CD4-positive, alpha-beta T cell treated with Interleukin-17A for 4 hours (primary cell): ENCODE data around the gene FRMPD1.
"Not testable (repeated sequence)": the region's sequence is repeated elsewhere in the genome, so short reads cannot be mapped to it uniquely, and the experiment has no call there.

Source experiments
- DNase-seq: peaks from one replicate; pipeline ENCODE4 v3.0.0-alpha.2; 2020; ENCODE audit warnings: mixed read lengths

FRMPD1 gene

GRCh38 chr9:37740631-37741328 lies 90.0 kb downstream of the FRMPD1 start:
- DNase-seq = no peak

- DNase-seq = no peak
Observed at GRCh38 chr9:37745970-37746369, 95.2 kb downstream of the FRMPD1 start.

- DNase-seq = no peak
Observed at GRCh38 chr9:37746448-37747270, 95.9 kb downstream of the FRMPD1 start.

DNA sequence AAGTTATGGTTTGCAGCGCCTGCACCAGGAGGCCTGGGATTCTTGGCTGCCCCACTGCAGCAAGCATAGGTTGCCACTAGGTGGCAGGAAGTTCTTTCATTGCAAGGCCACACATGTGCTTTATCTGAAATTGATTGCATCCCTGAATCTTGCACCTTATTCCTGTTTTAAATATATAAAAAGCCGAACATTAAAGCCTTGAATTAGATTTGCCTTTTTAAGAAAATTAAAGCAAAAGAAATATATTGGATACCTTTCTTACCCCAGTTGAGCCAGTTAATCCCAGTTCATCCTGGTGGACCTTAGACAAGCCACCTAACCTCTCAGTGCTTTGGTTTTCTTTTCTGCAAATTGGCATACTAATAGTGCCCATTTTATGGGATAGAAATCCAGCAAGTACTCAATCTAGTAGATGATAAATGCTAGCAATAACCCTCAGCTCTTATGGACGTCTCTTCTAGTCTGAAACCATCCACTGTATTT lies 96.6 kb downstream of the FRMPD1 start:
- peak; percentile 66 for DNase-seq

DNA sequence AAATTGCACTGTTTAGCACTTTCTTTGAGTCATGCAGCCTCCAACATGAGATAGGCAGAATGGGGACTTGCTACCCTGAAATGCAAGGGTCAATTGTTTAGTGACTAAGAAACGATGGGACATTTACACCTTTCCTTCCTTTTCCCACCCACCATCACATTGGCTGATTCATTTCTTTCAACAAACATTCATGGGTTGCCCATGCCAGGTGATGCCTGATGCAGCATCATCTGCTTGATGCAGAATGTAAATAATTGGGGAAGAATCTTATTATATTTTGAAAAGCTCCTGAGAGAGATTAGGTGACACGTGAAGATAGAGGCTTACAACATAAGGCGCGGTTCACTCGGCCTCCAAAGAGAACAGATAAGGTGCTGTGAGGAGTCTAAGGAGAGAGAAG lies 98.4 kb downstream of the FRMPD1 start:
- no peak for DNase-seq

- DNase-seq = no peak
Observed at GRCh38 chr9:37751186-37751585, 100.4 kb downstream of the FRMPD1 start.

DNA sequence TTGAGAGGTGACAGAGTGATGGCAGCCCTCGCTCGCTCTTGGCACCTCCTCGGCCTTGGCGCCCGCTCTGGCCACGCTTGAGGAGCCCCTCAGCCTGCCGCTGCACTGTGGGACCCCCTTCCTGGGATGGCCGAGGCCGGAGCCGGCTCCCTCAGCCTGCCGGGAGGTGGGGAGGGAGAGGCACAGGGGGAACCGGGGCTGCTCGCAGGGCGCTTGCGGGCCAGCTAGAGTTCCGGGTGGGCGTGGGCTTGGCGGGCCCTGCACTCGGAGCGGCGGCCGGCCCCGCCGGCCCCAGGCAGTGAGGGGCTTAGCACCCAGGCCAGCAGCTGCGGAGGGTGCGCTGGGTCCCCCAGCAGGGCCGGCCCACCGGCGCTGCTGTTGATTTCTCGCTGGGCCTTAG lies 101.0 kb downstream of the FRMPD1 start:
- not testable (repeated sequence) for DNase-seq

DNA sequence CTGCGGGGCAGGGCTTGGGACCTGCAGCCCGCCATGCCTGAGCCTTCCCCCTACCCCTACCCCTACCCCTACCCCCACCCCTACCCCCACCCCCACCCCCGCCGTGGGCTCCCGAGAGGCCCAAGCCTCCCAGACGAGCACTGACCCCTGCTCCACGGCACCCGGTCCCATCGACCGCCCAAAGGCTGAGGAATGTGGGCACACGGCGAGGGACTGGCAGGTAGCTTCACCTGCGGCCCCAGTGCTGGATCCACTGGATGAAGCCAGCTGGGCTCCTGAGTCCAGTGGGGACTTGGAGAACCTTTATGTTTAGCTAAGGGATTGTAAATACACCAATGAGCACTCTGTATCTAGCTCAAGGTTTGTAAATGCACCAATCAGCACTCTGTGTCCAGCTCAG lies 101.4 kb downstream of the FRMPD1 start:
- not testable (repeated sequence) for DNase-seq

GRCh38 chr9:37752642-37753488 lies 102.1 kb downstream of the FRMPD1 start:
- no peak for DNase-seq

DNA sequence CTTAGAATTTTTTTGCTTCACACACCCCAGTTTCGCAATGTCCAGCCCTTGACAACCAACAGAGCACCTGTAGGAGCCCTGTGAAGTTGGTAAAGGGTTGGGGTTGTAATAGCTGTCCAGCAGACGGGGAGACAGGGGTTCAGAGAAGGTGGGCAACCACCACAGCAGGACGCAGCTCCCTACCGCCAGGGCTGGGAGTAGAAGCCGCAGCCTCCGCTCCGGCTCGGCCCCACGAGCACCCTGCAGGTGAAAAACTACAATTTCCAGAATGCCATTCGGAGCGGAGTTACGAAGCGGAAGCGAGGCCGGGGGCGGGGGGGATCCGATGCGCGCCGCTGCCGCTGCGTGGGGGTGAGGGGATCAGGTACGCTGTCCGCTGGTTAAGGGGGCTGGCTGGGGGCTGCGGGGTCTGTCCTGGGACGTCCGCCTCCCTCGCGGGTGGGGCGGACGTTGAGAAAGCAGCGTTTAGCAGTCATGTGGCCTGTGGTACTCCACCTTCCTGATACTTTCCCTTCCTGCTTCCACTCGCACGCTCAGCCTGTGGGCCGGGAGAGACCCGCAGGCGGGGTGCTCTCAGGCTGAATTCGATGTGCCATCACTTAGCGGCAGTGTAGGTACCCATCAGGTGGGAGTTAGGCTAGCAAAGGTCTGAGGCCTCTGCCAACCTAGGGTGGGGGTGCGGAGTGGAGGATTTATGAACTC lies 102.9 kb downstream of the FRMPD1 start, which contains the start of gene TRMT10B:
Gene TRMT10B (plus strand): TSS at position 317 of the 702 bp plus-strand sequence. CDS start 8,127 bp downstream, outside the sequence.
- peak; percentile 80 for DNase-seq

DNA sequence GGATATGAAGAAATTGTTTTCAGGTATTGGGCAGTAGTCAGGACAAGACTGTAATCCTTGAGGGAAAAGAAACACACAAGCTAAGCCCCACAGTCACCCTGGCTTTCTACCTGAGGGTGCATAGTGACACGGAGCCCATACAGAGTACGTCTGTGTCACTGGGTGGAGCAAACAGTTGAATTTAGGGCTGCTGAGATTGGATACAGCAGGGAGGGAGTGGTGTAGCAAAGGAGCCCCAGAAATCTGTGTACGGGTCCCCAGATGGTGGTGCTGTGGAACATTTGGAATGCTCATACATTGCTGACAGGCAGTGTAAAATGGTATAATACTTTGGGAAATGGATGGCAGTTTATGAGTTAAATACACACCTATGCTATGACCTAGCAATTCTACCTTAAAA lies 108.0 kb downstream of the FRMPD1 start:
- DNase-seq = no peak

DNA sequence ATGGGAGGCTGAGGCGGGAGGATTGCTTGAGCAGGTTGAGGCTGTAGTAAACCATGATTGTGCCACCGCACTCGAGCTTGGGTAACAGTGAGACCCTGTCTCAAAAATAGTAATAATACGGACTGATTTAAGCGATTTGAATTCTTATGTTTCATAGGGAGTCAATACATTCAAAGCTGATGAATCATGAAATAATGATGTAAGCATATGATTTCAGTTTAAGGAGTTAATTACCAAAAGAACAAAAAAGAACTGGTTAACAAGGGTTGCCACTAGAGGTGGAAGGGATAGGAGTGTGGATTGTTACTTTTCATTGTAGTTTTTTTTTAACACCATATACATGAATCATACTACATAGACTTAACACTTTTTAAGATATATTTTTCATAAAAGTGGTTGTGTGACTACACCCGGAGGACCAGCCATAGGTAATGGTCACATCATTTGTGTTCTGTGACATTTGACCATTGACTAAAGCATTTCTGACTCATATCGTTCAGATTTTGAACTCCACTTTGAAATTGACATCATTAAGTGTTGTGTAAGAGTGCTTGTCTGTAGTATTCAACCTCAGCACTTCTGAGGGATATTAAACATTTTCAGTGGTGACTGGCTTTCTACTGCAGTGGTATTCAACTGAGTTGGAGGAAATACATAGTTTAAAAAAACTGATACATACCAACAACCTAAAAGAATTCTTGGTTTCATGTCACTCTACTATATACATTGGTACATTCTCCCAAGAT lies 109.8 kb downstream of the FRMPD1 start:
- DNase-seq = no peak

- no peak for DNase-seq
Observed at GRCh38 chr9:37761511-37761910, 110.8 kb downstream of the FRMPD1 start.

GRCh38 chr9:37765263-37765662 lies 114.5 kb downstream of the FRMPD1 start:
- not testable (repeated sequence) for DNase-seq

DNA sequence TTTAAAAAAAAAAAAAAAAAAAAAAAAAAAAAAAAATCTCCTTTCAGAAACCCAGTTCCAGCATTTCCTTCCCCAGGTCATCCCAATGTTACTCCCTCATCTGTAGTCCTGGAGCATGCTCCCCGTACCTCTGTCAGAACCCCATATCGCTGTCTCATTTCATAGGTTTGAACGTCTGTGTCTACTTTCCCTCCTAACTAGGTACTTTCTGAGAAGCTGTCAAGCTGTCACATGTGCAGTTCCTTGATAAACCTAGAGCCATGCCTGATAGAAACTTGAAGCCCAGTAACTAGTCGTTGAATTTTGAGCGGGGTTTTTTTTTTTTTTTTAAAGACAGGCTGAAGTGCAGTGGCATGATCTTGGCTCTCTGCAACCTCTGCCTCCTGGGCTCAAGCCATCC lies 118.6 kb downstream of the FRMPD1 start:
- no peak for DNase-seq

DNA sequence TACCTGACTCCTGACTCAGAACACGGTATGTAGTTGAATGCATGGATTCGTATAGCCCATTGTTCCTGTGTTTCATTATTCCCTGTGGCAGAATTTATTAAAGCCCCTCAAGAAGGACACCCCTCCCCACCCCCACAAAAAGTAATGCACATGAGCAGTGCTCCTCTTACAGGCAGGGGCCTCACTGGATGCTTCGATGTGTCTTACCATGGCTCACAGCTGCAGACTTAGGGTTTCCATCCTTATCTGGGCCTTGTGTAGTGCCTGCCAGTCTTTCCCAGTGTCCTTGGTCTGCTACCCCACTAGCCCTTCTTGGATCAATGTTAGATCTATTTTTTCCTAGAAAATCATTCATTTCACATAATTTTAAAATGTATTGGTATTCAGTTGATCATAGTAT lies 119.2 kb downstream of the FRMPD1 start:
- no peak for DNase-seq

DNA sequence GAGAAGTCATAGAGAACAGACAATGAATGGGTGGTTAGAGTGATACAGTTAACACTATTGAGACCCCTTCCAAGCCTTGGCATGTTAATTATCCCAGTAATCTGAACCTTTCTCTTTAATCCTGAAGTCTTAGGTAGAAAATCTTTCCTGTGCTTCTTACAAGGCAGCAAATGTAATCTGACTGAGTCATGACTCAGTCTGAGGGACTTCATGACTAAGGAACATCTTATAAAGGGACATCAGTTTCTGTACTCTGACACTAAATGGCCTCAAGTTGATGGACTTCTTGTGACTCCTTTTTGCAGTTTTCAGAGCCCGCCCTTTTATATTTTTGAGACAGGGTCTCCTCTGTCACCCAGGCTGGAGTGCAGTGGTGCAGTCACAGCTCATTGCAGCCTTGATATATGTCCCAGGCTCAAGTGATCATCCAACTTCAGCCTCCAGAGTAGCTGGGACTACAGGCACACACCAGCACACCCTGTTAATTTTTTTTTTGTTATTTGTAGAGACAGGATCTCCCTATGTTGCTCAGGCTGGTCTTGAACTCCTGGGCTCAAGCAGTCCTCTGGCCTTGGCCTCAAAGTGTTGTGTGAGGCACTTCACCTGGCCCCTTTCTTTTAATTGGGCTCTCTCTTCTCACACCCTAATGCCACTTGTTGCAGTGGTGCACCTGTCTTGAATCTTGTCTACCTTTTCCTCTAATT lies 124.6 kb downstream of the FRMPD1 start:
- DNase-seq = no peak

DNA sequence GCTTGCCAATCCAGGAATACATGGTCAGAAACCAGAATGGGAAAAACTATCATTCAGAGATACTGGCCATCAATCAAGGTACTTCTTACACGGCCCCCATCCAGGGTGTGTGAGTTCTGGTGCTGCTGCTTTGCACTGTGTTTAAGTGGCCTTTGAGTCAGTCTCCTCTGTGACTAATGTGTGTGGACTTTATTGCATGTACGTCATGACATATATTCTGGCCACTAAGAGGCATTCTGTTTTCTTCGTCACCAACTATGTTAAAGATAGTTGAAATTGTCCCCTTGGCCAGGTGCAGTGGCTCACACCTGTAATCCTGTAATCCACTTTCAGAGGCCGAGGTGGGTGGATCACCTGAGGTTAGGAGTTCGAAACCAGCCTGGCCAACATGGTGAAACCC lies 125.6 kb downstream of the FRMPD1 start:
- DNase-seq = no peak

DNA sequence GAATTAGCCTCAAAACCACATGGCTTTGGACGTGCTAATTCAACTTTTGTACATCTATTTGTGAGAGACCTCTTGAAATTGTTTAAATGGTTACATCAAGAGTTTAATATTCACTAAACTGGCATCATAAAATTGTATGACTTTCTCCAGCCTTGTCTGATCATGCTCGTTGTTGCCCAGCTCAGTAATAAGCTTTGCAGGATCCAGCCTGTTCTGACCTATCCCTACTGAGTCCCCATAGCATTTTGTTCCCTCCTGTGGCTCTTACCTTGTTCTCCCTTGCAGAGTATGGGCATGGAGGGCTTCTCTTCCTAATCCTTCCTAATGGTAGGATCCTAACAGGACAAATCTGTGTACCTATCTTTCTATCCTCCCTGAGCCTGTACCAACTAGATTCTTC lies 127.8 kb downstream of the FRMPD1 start:
- no peak for DNase-seq

DNA sequence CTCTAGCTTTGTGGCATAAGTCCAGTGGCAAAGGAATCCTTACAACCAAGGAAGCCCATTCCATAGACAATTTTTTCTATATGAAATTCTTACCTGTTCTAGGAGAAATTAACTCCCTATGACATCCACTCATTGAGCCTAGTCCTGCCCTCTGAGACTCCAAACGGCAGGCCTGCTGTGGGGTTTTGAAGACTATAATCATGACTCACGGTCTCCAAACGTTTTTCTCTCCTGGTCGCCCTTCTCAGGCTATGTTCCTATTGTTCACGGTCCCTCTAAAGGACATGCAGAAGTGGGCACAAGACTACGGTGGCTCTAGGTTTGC lies 133.5 kb downstream of the FRMPD1 start:
- peak; percentile 9 for DNase-seq
